DND-41 (cell line): ENCODE data around the gene MIGA2.

Source experiments
- ATAC-seq: fragments of 200-7000 bp; cut with Tn5 transposase; 3 replicates; pipeline ENCODE4 v1.9.1; 2021; ENCODE audit warnings: low read depth; ENCODE audit not compliant: insufficient read depth
- DNase-seq: peaks from one replicate; pipeline ENCODE4 v3.0.0-alpha.2; 2020
- H2AFZ ChIP-seq: 2 replicates; pipeline ENCODE4 v1.6.0; 2012; ENCODE audit warnings: low read depth, low read length
- H3K27ac ChIP-seq: 2 replicates; pipeline ENCODE4 v1.5.1; 2012; ENCODE audit warnings: low read length, inconsistent platforms
- H3K27me3 ChIP-seq: fragments of 200-600 bp; sonication (generic); 2 replicates; pipeline ENCODE4 v1.6.0; 2012; ENCODE audit warnings: low read length, mild to moderate bottlenecking, inconsistent platforms; ENCODE audit not compliant: insufficient read depth, poor library complexity
- H3K36me3 ChIP-seq: 2 replicates; pipeline ENCODE4 v1.5.1; 2012; ENCODE audit warnings: low read length, inconsistent platforms; ENCODE audit not compliant: insufficient read depth
- H3K4me1 ChIP-seq: 2 replicates; pipeline ENCODE4 v1.5.1; 2012; ENCODE audit warnings: mild to moderate bottlenecking, low read length; ENCODE audit not compliant: insufficient read depth
- H3K4me2 ChIP-seq: 2 replicates; pipeline ENCODE4 v1.6.0; 2012; ENCODE audit warnings: mild to moderate bottlenecking, moderate library complexity, low read length, inconsistent platforms; ENCODE audit not compliant: insufficient read depth
- H3K4me3 ChIP-seq, 2 experiments: fragments of 200-600 bp in 1 of 2; shearing (Covaris generic) in 1 of 2; 2 replicates each; pipeline ENCODE4 v1.5.1; 2012 to 2016; ENCODE audit warnings: inconsistent platforms in 2 of 2, low read length in 2 of 2, mild to moderate bottlenecking in 2 of 2, low read depth in 1 of 2, moderate library complexity in 1 of 2
- H3K79me2 ChIP-seq: 2 replicates; pipeline ENCODE4 v1.6.0; 2012; ENCODE audit warnings: low read length, inconsistent platforms; ENCODE audit not compliant: insufficient read depth
- H3K9ac ChIP-seq: 2 replicates; pipeline ENCODE4 v1.6.0; 2012; ENCODE audit warnings: low read depth, mild to moderate bottlenecking, inconsistent platforms, low read length, moderate library complexity
- H3K9me3 ChIP-seq: 2 replicates; pipeline ENCODE4 v1.5.1; 2012; ENCODE audit warnings: low read length, moderate library complexity, mild to moderate bottlenecking, inconsistent platforms; ENCODE audit not compliant: insufficient read depth, severe bottlenecking
- H4K20me1 ChIP-seq: 2 replicates; pipeline ENCODE4 v1.6.0; 2012; ENCODE audit warnings: low read length; ENCODE audit not compliant: insufficient read depth
- CTCF ChIP-seq: IDR thresholded peaks from 2 replicates; pipeline ENCODE4 v1.5.1; 2012; ENCODE audit warnings: borderline replicate concordance, low read length, moderate library complexity, mild to moderate bottlenecking; ENCODE audit not compliant: poor library complexity, severe bottlenecking; ENCODE audit errors: extremely low read depth
- EZH2 ChIP-seq: IDR thresholded peaks from 3 replicates; pipeline ENCODE4 v1.6.1; 2012; ENCODE audit warnings: borderline replicate concordance, low read depth, mild to moderate bottlenecking, moderate library complexity, low read length, inconsistent platforms; ENCODE audit not compliant: severe bottlenecking

Gene MIGA2

GRCh38 chr9:129028192-129028966 is 8.0 kb upstream of the MIGA2 start, which contains the start of gene SH3GLB2:
SH3GLB2 (minus strand) TSS chr9:129028331; CDS start chr9:129028154, 177 bp downstream.
- Histone ChIP-seq H3K4me3 (peak within 1 kb of the TSS; percentile 63 to 98; a peak in 3 of 4 replicates), H2AFZ (peak within 1 kb of the TSS; percentile 75), H3K27me3 (no peaks in the 10 kb centered on the region), H4K20me1 (peaks cover 26% of the 10 kb centered on the region), H3K27ac (peak within 1 kb of the TSS; percentile 81), H3K4me2 (peak within 1 kb of the TSS; percentile 91), H3K79me2 (peaks cover 36% of the 10 kb centered on the region), H3K4me1 (peaks cover 29% of the 10 kb centered on the region), H3K9ac (peak within 1 kb of the TSS; percentile 88), H3K9me3 (no peaks in the 10 kb centered on the region), H3K36me3 (peaks cover 3% of the 10 kb centered on the region; the same call in 1 of the 2 replicates)
- TF ChIP-seq CTCF = peak; percentile 31
- TF ChIP-seq EZH2 = no peak
- DNase-seq (peak; percentile 87), ATAC-seq (peak; percentile 78)

GRCh38 chr9:129030191-129030590 is 6.2 kb upstream of the MIGA2 start:
- TF ChIP-seq EZH2 (no peak), CTCF (no peak)
- DNase-seq = no peak
- Histone ChIP-seq H2AFZ (no peak overlapping the region), H4K20me1 (peaks cover 19% of the 10 kb centered on the region), H3K27me3 (no peaks in the 10 kb centered on the region), H3K4me1 (peaks cover 29% of the 10 kb centered on the region), H3K36me3 (peaks cover 3% of the 10 kb centered on the region; the same call in 1 of the 2 replicates), H3K79me2 (peaks cover 25% of the 10 kb centered on the region), H3K4me3 (no peak overlapping the region), H3K4me2 (no peak overlapping the region), H3K9ac (no peak overlapping the region), H3K9me3 (no peaks in the 10 kb centered on the region), H3K27ac (no peak overlapping the region)
- no peak for ATAC-seq

GRCh38 chr9:129031514-129031913 is 4.9 kb upstream of the MIGA2 start:
- Histone ChIP-seq H3K79me2 (peaks cover 15% of the 10 kb centered on the region), H3K9me3 (no peaks in the 10 kb centered on the region), H3K4me1 (peaks cover 24% of the 10 kb centered on the region), H3K9ac (no peak overlapping the region), H3K4me2 (no peak overlapping the region), H4K20me1 (peaks cover 11% of the 10 kb centered on the region), H2AFZ (no peak overlapping the region), H3K27me3 (no peaks in the 10 kb centered on the region), H3K27ac (no peak overlapping the region), H3K4me3 (no peak overlapping the region), H3K36me3 (peaks cover 3% of the 10 kb centered on the region; the same call in 1 of the 2 replicates)
- no peak for ATAC-seq
- TF ChIP-seq CTCF (no peak), EZH2 (no peak)
- no peak for DNase-seq
